HepG2 (cell line): Measurements from ENCODE around the gene POFUT2. TPM values are rescaled to one million over a fixed set of nuclear protein-coding genes. Genes with fewer than 3 reads are reported as not detected.

Experiments
- CHCHD3 ChIP-seq: sonication (generic); formaldehyde crosslinking; IDR thresholded peaks from 2 replicates; pipeline ENCODE4 v1.8.0; 2022; ENCODE audit warnings: mild to moderate bottlenecking, missing genetic modification reagents, moderate library complexity
- CTCF ChIP-seq: sonication (generic); formaldehyde crosslinking; IDR thresholded peaks from 2 replicates; pipeline ENCODE4 v1.5.0; 2020; ENCODE audit warnings: mild to moderate bottlenecking, missing genetic modification reagents, moderate library complexity
- IRF9 ChIP-seq: sonication (generic); formaldehyde crosslinking; IDR thresholded peaks from 2 replicates; pipeline ENCODE4 v1.8.0; 2022; ENCODE audit warnings: missing genetic modification reagents, mild to moderate bottlenecking, borderline replicate concordance
- ZNF687 ChIP-seq: sonication (generic); formaldehyde crosslinking; IDR thresholded peaks from 2 replicates; pipeline ENCODE4 v1.5.1; 2020; ENCODE audit warnings: mild to moderate bottlenecking, missing genetic modification reagents, moderate library complexity
- ZNF710 ChIP-seq: sonication (generic); formaldehyde crosslinking; IDR thresholded peaks from 2 replicates; pipeline ENCODE4 v1.5.0; 2020; ENCODE audit warnings: mild to moderate bottlenecking, missing genetic modification reagents, borderline replicate concordance
- ZNF891 ChIP-seq: sonication (generic); formaldehyde crosslinking; IDR thresholded peaks from 2 replicates; pipeline ENCODE4 v1.5.0; 2020; ENCODE audit warnings: mild to moderate bottlenecking, missing genetic modification reagents
- polyA plus RNA-seq, 8 experiments: library from polyadenylated mRNA; depleted of rRNA in 3 of 8; stranded (reverse) in 7 of 8; unstranded in 1 of 8; fragments of >200 nt; fragmentation: Illumina TruSeq in 4 of 8; extraction: Trizol in 4 of 8; gene quantifications; 2 replicates each; pipeline versions ENCODE4 v1.2.1 to v1.2.3, GENCODE V29; 2011 to 2016; ENCODE audit warnings: low read depth in 4 of 8, missing spikeins in 1 of 8, mixed read lengths in 1 of 8; ENCODE audit not compliant: insufficient read depth in 1 of 8
- total RNA-seq, 5 experiments: library from RNA; depleted of rRNA; stranded (reverse); fragments of >200 nt; fragmentation: Illumina TruSeq; extraction: Trizol; gene quantifications; 2 replicates each; pipeline ENCODE4 v1.2.3, GENCODE V29; 2016; ENCODE audit warnings: low read depth in 1 of 5

POFUT2 gene
- total and polyA plus RNA-seq, 2 of the 13 experiments (the other 11 are each of a cell fraction or from before 2014, with no cell fraction given), result 22.8 to 24.0 TPM

GRCh38 chr21:45248893-45249381 is 38.8 kb downstream of the POFUT2 start (continued):
- TF ChIP-seq IRF9 (CRISPR knock-in tag), result no peak
- peak; percentile 42 for TF ChIP-seq ZNF687 (CRISPR knock-in tag)
- 0 out of 2 replicates have a peak, but pooled peaks have one; percentile 29 for TF ChIP-seq ZNF710
- TF ChIP-seq CTCF (CRISPR knock-in tag), result 0 out of 2 replicates have a peak, but pooled peaks have one; percentile 2
- no peak for TF ChIP-seq CHCHD3 (CRISPR knock-in tag)
- no peak for TF ChIP-seq ZNF891 (CRISPR knock-in tag)
- TF ChIP-seq, all 625 proteins: peak for 6
